HTERT RPE-1 (cell line): ENCODE measurements around the gene SMIM15.
"Not testable (repeated sequence)": the region's sequence is repeated elsewhere in the genome, so short reads cannot be mapped to it uniquely, and the experiment has no call there.

Source experiments
- in situ Hi-C: fragments of 300-500 bp; cut with MboI; formaldehyde crosslinking; loops from 4 replicates; pipeline ENCODE4 v1.14.3; 2020; ENCODE audit warnings: low sequenced_read_pairs

Gene SMIM15, protein sequence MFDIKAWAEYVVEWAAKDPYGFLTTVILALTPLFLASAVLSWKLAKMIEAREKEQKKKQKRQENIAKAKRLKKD

GRCh38 chr5:61162010-61162831 is at the start of gene SMIM15:
Gene SMIM15 (minus strand): TSS chr5:61162468. CDS start chr5:61160171, 2,297 bp downstream.
- in situ Hi-C loops = no loop called here

GRCh38 chr5:61207884-61208283 is 45.6 kb upstream of the SMIM15 start:
- in situ Hi-C loops = no loop called here

DNA sequence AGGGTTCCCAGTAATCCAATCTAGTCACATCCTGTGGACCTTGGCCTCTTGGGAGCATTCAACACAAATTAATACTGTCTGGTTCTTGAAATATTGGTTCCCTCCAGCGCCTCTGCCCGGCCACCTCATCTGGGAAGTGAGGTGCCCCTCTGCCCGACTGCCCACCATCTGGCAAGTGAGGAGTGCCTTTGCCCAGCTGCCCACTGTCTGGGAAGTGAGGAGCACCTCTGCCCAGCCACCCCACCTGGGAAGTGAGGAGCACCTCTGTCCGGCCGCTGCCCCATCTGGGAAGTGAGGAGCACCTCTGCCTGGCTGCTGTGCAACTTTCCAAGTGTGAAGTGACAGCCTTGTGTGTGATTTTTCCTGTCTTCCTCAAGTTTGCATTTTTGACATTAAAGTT is 42.7 kb upstream of the SMIM15 start:
- in situ Hi-C loops = no loop called here

GRCh38 chr5:61202213-61202612 is 39.9 kb upstream of the SMIM15 start:
- in situ Hi-C loops = no loop called here

DNA sequence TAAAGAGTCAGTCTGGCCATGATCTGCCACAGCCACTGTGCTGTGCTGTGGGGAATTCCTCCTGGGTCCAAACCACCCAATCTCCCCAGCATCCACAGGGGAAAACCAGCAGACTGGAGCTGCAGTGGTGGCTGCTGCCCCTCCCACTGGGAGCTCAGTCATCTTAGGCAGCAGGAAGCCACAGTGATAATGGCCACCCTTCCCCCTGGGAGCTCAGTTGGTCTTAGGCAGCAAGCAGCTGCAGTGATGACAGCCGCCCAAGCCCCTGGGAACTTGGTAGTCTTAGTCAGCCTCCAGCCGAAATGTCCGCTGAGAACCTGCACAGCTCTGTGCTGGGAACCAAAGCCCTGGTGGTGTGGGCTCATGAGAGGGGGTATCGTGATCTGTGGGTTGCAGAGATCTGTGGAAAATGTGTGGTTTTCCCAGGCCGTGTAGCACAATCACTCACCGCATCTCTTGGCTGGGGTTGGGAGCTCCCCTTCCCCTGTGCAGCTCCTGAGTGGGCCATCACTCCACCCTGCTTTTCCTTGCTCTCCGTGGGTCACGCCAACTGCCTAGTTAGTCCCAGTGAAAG is 38.4 kb upstream of the SMIM15 start:
- in situ Hi-C loops = no loop called here

DNA sequence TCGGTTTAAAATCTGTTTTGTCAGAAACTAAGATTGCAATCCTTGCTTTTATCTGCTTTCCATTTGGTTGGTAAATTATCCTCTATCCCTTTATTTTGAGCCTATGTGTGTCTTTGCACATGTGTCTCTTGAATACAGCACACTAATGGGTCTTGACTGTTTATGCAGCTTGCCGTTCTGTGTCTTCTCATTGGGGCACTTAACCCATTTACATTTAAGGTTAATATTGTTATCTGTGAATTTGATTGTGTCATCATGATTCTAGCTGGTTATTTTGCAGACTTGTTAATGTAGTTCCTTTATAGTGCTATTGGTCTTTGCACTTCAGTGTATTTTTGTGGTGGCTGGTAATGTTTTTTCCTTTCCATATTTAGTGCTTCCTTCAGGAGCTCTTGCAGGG is 36.3 kb upstream of the SMIM15 start:
- in situ Hi-C loops = no loop called here

DNA sequence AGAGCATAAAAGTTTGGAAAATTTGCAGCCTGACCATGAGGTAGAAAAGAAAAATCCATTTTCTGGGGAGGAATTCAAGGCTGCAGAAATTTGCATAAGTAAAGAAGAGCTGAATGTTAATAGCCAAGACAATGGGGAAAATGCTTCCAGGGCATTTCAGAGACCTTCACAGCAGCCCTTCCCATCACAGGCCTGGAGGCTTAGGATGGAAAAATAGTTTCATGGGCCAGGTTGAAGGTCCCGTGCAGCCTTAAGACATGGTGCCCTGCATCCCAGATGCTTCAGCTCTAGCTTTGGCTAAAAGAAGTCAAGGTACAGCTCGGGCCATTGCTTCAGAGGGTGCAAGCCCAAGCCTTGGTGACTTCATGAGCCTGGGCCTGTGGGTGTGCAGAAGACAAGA is 25.6 kb upstream of the SMIM15 start:
- in situ Hi-C loops = not testable (repeated sequence)

- in situ Hi-C loops = not testable (repeated sequence)
These were observed 25.1 kb upstream of the SMIM15 start for GRCh38 chr5:61187352-61187751.

- in situ Hi-C loops = no loop called here
These were observed 24.4 kb upstream of the SMIM15 start for GRCh38 chr5:61186634-61187033.

DNA sequence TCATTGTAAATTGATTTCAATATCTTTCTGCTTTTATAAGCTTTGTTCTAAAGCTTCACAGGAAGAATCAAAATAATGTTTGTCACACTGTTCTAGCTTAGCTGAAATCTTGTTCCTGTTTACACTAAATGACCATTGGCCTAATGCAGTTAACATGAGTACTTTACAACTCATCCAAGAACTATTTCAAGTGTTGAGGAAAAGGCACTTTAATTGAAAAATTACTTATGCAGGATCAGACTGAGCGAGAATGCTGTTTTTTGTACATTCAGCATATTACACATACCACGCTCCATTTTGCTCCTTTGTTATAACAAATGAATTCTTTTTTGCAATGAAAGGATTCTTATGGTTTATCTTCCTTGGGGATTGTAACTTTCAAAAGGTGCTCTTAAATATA is 22.4 kb upstream of the SMIM15 start:
- in situ Hi-C loops = no loop called here

DNA sequence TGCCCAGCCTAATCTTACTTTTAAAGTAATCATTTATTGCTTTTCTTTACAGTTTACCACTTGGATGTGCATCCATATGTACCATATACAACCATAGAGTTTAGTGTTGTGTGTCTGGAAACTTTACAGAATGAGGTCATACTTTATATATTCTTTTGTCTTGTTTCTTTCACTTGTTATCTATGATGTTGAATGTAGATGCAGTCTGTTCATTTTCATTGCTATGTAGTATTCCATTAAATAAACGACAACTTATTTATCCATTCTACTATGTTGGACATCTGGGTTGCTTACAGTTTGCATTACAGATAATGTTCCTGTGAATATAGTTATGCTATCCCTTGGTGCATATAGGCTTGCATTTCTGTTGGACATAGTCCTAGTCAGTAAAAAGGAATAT is 21.3 kb upstream of the SMIM15 start:
- in situ Hi-C loops = no loop called here

DNA sequence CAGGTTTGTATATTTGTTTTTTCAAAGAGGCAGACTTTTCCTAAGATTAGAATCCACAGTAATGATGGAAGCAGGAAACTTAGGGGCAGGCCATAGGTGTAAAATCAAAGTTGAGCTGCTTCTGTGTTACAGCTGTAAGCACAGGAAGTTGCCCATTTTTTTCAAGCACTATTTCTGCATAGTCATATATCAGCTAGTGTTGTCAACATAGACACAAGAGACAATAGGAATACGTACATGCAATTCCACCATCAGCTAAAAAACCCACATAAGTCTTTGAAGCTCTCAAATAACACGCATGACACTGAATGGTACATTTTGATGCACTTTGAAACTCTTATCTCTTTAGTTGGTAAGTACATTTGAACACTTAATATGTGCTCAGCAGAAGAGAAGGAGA is 20.2 kb upstream of the SMIM15 start:
- in situ Hi-C loops = no loop called here

DNA sequence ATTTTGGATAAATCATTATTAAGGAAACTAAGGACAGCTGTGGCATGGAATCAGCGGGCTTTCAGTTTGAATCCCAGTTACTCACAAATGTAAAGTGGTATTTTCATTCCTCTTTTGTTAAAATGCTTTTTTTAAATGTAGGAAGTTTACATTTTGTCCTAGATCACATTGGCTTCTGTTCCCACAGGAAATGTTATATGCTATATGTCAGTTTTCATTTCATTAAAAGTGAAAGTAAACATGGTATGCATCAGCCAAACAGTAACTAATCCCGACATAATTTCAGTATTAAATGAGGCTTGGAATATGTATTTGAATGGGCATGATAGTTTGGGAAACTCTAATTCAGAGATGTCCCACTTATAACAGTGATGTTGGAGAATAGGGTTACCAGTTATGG is 18.6 kb upstream of the SMIM15 start:
- in situ Hi-C loops = no loop called here

- in situ Hi-C loops = no loop called here
These were observed 16.4 kb upstream of the SMIM15 start for GRCh38 chr5:61178702-61179101.

DNA sequence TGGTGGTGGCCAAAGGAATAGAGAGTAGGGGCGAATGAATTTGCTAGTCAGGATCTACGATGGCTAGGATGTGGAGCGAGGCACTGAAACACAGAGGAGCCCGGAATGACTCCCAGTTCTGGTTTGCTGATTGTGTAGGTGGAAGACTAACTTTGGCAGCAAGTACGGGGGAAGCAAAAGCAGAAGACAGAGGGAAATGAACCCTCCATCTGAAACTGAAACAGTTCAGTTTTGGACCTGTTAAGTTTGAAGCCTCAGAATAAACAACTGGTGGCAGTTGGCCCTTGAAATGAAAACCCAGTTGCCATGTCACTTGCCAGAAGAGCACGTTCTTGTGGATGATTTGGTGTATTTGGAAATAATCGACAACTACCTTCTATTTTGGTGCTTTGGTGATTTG is 15.4 kb upstream of the SMIM15 start:
- in situ Hi-C loops = no loop called here

DNA sequence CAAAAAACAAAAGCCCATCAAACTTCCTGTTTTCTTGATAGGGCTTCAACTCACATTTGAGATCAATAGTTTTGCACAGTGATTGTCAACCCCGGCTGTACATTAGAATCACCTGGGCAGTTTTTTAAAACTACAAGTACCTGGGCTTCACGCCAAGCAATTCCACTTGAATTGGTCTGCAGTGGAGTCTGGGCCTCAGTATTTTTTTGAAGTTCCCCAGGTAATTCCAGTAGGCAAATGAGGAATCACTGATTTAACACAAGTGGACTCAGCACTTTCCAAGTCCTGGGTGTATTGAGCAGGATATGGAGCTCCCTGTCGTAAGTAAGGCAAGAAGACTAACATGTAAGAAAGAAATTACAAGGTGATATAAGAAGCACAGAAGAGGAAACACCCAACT is 14.8 kb upstream of the SMIM15 start:
- in situ Hi-C loops = no loop called here

GRCh38 chr5:61176631-61177030 is 14.4 kb upstream of the SMIM15 start:
- in situ Hi-C loops = no loop called here

DNA sequence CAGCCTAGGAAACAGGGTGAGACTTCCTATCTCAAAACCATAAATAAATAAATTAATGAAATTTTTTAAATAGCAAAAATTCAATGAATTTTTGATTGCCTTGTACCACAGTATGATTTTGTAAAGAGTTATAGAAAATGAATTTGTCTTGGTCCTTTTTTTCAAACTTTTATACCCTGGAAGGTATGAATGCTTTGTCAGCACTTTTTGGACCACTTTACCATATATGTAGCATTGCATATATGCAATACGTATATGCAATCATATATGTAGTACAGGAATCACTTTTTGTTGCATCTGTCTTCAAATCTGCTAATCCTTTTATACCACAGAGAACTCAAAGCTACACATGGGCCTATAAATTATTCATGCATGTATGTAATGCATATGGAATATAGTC is 9.2 kb upstream of the SMIM15 start:
- in situ Hi-C loops = no loop called here

DNA sequence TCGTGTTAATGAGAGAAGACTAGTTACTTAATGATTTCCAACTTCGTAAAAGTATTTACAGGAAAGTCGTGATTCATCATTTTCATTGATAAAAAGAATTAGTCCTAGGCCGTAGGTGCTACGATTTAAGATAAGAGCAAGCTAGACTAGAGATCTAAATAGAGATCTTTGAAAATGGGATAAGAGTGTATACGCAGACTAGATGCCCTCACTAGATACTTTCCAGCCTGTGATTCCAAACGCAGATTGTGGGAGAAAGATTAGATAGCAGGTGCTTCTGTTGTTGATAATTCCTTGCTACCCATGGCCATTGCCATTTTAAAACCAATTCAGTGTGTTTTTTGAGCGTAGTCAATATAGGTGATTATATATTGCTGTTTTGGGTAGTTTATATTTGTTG is 6.7 kb upstream of the SMIM15 start:
- in situ Hi-C loops = no loop called here

- in situ Hi-C loops = no loop called here
These were observed 5.1 kb upstream of the SMIM15 start for GRCh38 chr5:61167382-61167781.

DNA sequence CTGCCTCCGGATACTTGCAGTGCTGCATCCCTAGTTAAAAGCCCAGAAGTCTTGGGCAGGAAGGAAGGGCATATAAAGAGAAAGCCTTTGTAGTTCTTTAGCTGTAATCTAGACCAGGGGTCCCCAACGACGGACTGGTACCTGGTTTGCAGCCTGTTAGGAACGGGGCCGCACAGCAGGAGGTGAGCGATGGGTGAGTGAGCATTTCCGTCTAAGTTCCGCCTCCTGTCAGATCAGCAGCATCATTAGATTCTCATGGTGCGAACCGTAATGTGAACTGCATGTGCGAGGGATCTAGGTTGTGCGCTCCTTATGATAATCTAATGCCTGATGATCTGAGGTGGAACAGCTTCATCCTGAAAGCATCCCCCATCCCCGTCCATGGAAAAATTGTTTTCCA is 1.6 kb upstream of the SMIM15 start:
- in situ Hi-C loops = no loop called here

- in situ Hi-C loops = no loop called here
These were observed 732 bp upstream of the SMIM15 start for GRCh38 chr5:61162832-61163567.
